HepG2 (cell line): Measurements from ENCODE around the gene CATSPERE. TPM values are rescaled to one million over a fixed set of nuclear protein-coding genes. Genes with fewer than 3 reads are reported as not detected.
A peak's percentile ranks its signal among the peaks of the same experiment; 100 is the strongest.

Experiments
- BORCS8-MEF2B ChIP-seq: sonication (generic); formaldehyde crosslinking; IDR thresholded peaks from 2 replicates; pipeline ENCODE4 v1.8.0; 2022; ENCODE audit warnings: mild to moderate bottlenecking, missing genetic modification reagents
- CCAR2 ChIP-seq: fragments of 200-400 bp; formaldehyde crosslinking; optimal IDR thresholded peaks from 2 replicates; pipeline ENCODE3; 2018; ENCODE audit warnings: low read depth, mild to moderate bottlenecking, low read length, moderate library complexity
- DMAP1 ChIP-seq: IDR thresholded peaks from 2 replicates; pipeline ENCODE4 v1.6.1; 2016
- DNMT3B ChIP-seq: conservative IDR thresholded peaks from 2 replicates; pipeline ENCODE4 v1.6.1; 2016; ENCODE audit warnings: missing biosample characterization, control low read depth
- HDAC1 ChIP-seq: sonication (generic); formaldehyde crosslinking; IDR thresholded peaks from 2 replicates; pipeline ENCODE4 v1.5.1; 2020; ENCODE audit warnings: mild to moderate bottlenecking, missing genetic modification reagents
- KLF15 ChIP-seq: sonication (generic); formaldehyde crosslinking; IDR thresholded peaks from 2 replicates; pipeline ENCODE4 v1.8.1; 2023; ENCODE audit warnings: borderline replicate concordance, mild to moderate bottlenecking, inconsistent platforms, missing genetic modification reagents, mixed read lengths
- NFATC3 ChIP-seq: sonication (generic); formaldehyde crosslinking; IDR thresholded peaks from 2 replicates; pipeline ENCODE4 v1.5.1; 2020; ENCODE audit warnings: mild to moderate bottlenecking, missing genetic modification reagents
- TEAD3 ChIP-seq: optimal IDR thresholded peaks from 2 replicates; pipeline ENCODE3; 2016; ENCODE audit warnings: borderline replicate concordance
- USF2 ChIP-seq, 2 experiments: sonication (generic) in 1 of 2; formaldehyde crosslinking in 1 of 2; IDR thresholded peaks; 2 replicates each; pipeline versions ENCODE4 v1.5.1 to v1.6.1; 2011 to 2020; ENCODE audit warnings: borderline replicate concordance in 1 of 2, low read depth in 1 of 2, low read length in 1 of 2, mild to moderate bottlenecking in 1 of 2, missing genetic modification reagents in 1 of 2, moderate library complexity in 1 of 2
- ZNF160 ChIP-seq: sonication (generic); formaldehyde crosslinking; IDR thresholded peaks from 2 replicates; pipeline ENCODE4 v1.8.0; 2022; ENCODE audit warnings: mild to moderate bottlenecking, inconsistent platforms, missing genetic modification reagents
- ZNF510 ChIP-seq: sonication (generic); formaldehyde crosslinking; IDR thresholded peaks from 2 replicates; pipeline ENCODE4 v1.4.0; 2020; ENCODE audit warnings: low read depth, mild to moderate bottlenecking, missing genetic modification reagents
- ZNF782 ChIP-seq: sonication (generic); formaldehyde crosslinking; IDR thresholded peaks from 2 replicates; pipeline ENCODE4 v1.4.0; 2020; ENCODE audit warnings: missing genetic modification reagents, mild to moderate bottlenecking, borderline replicate concordance
- ZNF841 ChIP-seq: sonication (generic); formaldehyde crosslinking; IDR thresholded peaks from 2 replicates; pipeline ENCODE4 v1.8.1; 2023; ENCODE audit warnings: missing genetic modification reagents, borderline replicate concordance
- ZSCAN12 ChIP-seq: sonication (generic); formaldehyde crosslinking; IDR thresholded peaks from 2 replicates; pipeline ENCODE4 v1.9.0; 2021; ENCODE audit warnings: mild to moderate bottlenecking, missing genetic modification reagents
- ZSCAN21 ChIP-seq: sonication (generic); formaldehyde crosslinking; IDR thresholded peaks from 2 replicates; pipeline ENCODE4 v1.8.0; 2022; ENCODE audit warnings: mild to moderate bottlenecking, missing genetic modification reagents, moderate library complexity, borderline replicate concordance
- polyA plus RNA-seq, 8 experiments: library from polyadenylated mRNA; depleted of rRNA in 3 of 8; stranded (reverse) in 7 of 8; unstranded in 1 of 8; fragments of >200 nt; fragmentation: Illumina TruSeq in 4 of 8; extraction: Trizol in 4 of 8; gene quantifications; 2 replicates each; pipeline versions ENCODE4 v1.2.1 to v1.2.3, GENCODE V29; 2011 to 2016; ENCODE audit warnings: low read depth in 4 of 8, missing spikeins in 1 of 8, mixed read lengths in 1 of 8; ENCODE audit not compliant: insufficient read depth in 1 of 8
- total RNA-seq, 5 experiments: library from RNA; depleted of rRNA; stranded (reverse); fragments of >200 nt; fragmentation: Illumina TruSeq; extraction: Trizol; gene quantifications; 2 replicates each; pipeline ENCODE4 v1.2.3, GENCODE V29; 2016; ENCODE audit warnings: low read depth in 1 of 5
- TF ChIP-seq, protein P1 (sequence below): sonication (generic); formaldehyde crosslinking; IDR thresholded peaks from 2 replicates; pipeline ENCODE4 v1.8.0; 2022; ENCODE audit warnings: missing genetic modification reagents, mild to moderate bottlenecking, moderate library complexity, borderline replicate concordance
- TF ChIP-seq, protein P2 (sequence below): IDR thresholded peaks from 2 replicates; pipeline ENCODE4 v1.6.1; 2012; ENCODE audit warnings: low read depth, low read length, improper control_type of control experiment
- TF ChIP-seq, protein P3 (sequence below): IDR thresholded peaks from 2 replicates; pipeline ENCODE4 v1.6.1; 2016
- TF ChIP-seq, protein P4 (sequence below): sonication (generic); formaldehyde crosslinking; IDR thresholded peaks from 2 replicates; pipeline ENCODE4 v1.5.0; 2020; ENCODE audit warnings: mild to moderate bottlenecking, missing genetic modification reagents

Gene CATSPERE
- total and polyA plus RNA-seq, 2 of the 13 experiments (the other 11 are each of a cell fraction or from before 2014, with no cell fraction given): 0.34 to 0.51 TPM

GRCh38 chr1:244552336-244552735, 91.3 kb downstream of the CATSPERE start (continued):
- TF ChIP-seq NFATC3 (CRISPR knock-in tag) (no peak), USF2 (IDR thresholded peaks at IDR 0.05; ENCODE audit: low read depth, low read length) (peak; percentile 10; the same call in 1 of the 2 replicates), USF2 (CRISPR knock-in tag; IDR thresholded peaks at IDR 0.05; ENCODE audit: borderline replicate concordance) (no peak), ZSCAN12 (CRISPR knock-in tag) (no peak), HDAC1 (no peak), ZNF782 (CRISPR knock-in tag) (no peak), CCAR2 (no peak), ZNF841 (CRISPR knock-in tag) (no peak), DNMT3B (no peak), ZNF510 (CRISPR knock-in tag) (no peak), BORCS8-MEF2B (CRISPR knock-in tag) (no peak), KLF15 (no peak), DMAP1 (CRISPR knock-in tag) (no peak), TEAD3 (peak; percentile 67), ZSCAN21 (CRISPR knock-in tag) (no peak), ZNF160 (CRISPR knock-in tag) (no peak)
- TF ChIP-seq, protein P1, sequence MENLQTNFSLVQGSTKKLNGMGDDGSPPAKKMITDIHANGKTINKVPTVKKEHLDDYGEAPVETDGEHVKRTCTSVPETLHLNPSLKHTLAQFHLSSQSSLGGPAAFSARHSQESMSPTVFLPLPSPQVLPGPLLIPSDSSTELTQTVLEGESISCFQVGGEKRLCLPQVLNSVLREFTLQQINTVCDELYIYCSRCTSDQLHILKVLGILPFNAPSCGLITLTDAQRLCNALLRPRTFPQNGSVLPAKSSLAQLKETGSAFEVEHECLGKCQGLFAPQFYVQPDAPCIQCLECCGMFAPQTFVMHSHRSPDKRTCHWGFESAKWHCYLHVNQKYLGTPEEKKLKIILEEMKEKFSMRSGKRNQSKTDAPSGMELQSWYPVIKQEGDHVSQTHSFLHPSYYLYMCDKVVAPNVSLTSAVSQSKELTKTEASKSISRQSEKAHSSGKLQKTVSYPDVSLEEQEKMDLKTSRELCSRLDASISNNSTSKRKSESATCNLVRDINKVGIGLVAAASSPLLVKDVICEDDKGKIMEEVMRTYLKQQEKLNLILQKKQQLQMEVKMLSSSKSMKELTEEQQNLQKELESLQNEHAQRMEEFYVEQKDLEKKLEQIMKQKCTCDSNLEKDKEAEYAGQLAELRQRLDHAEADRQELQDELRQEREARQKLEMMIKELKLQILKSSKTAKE (CRISPR knock-in tag): no peak
- TF ChIP-seq, protein P2, sequence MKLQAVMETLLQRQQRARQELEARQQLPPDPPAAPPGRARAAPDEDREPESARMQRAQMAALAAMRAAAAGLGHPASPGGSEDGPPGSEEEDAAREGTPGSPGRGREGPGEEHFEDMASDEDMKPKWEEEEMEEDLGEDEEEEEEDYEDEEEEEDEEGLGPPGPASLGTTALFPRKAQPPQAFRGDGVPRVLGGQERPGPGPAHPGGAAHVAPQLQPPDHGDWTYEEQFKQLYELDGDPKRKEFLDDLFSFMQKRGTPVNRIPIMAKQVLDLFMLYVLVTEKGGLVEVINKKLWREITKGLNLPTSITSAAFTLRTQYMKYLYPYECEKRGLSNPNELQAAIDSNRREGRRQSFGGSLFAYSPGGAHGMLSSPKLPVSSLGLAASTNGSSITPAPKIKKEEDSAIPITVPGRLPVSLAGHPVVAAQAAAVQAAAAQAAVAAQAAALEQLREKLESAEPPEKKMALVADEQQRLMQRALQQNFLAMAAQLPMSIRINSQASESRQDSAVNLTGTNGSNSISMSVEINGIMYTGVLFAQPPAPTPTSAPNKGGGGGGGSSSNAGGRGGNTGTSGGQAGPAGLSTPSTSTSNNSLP: 0 out of 2 replicates have a peak, but pooled peaks have one; percentile 15
- TF ChIP-seq, protein P3, sequence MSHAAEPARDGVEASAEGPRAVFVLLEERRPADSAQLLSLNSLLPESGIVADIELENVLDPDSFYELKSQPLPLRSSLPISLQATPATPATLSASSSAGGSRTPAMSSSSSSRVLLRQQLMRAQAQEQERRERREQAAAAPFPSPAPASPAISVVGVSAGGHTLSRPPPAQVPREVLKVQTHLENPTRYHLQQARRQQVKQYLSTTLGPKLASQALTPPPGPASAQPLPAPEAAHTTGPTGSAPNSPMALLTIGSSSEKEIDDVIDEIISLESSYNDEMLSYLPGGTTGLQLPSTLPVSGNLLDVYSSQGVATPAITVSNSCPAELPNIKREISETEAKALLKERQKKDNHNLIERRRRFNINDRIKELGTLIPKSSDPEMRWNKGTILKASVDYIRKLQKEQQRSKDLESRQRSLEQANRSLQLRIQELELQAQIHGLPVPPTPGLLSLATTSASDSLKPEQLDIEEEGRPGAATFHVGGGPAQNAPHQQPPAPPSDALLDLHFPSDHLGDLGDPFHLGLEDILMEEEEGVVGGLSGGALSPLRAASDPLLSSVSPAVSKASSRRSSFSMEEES: peak; percentile 74
- TF ChIP-seq, protein P4, sequence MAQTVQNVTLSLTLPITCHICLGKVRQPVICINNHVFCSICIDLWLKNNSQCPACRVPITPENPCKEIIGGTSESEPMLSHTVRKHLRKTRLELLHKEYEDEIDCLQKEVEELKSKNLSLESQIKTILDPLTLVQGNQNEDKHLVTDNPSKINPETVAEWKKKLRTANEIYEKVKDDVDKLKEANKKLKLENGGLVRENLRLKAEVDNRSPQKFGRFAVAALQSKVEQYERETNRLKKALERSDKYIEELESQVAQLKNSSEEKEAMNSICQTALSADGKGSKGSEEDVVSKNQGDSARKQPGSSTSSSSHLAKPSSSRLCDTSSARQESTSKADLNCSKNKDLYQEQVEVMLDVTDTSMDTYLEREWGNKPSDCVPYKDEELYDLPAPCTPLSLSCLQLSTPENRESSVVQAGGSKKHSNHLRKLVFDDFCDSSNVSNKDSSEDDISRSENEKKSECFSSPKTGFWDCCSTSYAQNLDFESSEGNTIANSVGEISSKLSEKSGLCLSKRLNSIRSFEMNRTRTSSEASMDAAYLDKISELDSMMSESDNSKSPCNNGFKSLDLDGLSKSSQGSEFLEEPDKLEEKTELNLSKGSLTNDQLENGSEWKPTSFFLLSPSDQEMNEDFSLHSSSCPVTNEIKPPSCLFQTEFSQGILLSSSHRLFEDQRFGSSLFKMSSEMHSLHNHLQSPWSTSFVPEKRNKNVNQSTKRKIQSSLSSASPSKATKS (CRISPR knock-in tag): no peak
